ENCODE data around the gene MRPL36.

- TF ChIP-seq CTCF (conservative IDR thresholded peaks at IDR 0.05) (no peak), ZFX (IDR thresholded peaks at IDR 0.05) (no peak)
These were observed 30.5 kb downstream of the MRPL36 start for GRCh38 chr5:1769017-1769640.

Measured in C4-2B (cell line).